Posterior vena cava (tissue), 2 donors: ENCODE results near the gene NCAPD3. TPM values are rescaled to one million over a fixed set of nuclear protein-coding genes. Genes with fewer than 3 reads are reported as not detected.

Experiments used
- DNase-seq: peaks from one replicate; pipeline ENCODE4 v3.0.0-alpha.2; 2020; ENCODE audit warnings: low spot score
- intact Hi-C, 2 donors: fragments of 100-400 bp; cut with DNase I; formaldehyde crosslinking; loops; one replicate each; pipeline versions ENCODE4 v1.14.1 to v1.14.2; 2022 to 2023
- total RNA-seq, 2 donors: library from RNA; stranded (reverse); fragmentation: NEBNext Ultra II Directional; extraction: Animal tissue kit (Norgen Biotek cat#: 25700); gene quantifications; one replicate each; pipeline ENCODE4 v1.2.1, GENCODE V29; 2021
- donor health status: DM: yes; HTN: yes; CAD: no.
- donor health status: DM: yes; HTN: yes; CAD: no.

Gene NCAPD3
- total RNA-seq, 2 donors from 2014 or later: 12.6 to 15.2 TPM

- intact Hi-C loops: no loop called here
Observed at GRCh38 chr11:134149371-134149770, 74.4 kb downstream of the NCAPD3 start.

GRCh38 chr11:134146598-134146997 is 77.2 kb downstream of the NCAPD3 start:
- peak; percentile 71 for DNase-seq
- intact Hi-C loops: no loop called here

More at GRCh38 chr11:134149371-134149770, 74.4 kb downstream of the NCAPD3 start:
- no peak for DNase-seq

- intact Hi-C loops: no loop called here
- DNase-seq: no peak
Observed at GRCh38 chr11:134145715-134146114, 78.1 kb downstream of the NCAPD3 start.

- intact Hi-C loops: loop anchor here (5.0 kb wide), 2 partner anchors 92 to 212 kb away; no protein-coding TSS in a partner anchor
- no peak for DNase-seq
Observed at GRCh38 chr11:134144744-134145143, 79.0 kb downstream of the NCAPD3 start.

- intact Hi-C loops: loop anchor here (5.0 kb wide), 2 partner anchors 92 to 212 kb away; no protein-coding TSS in a partner anchor
- no peak for DNase-seq
Observed at GRCh38 chr11:134143801-134144200, 80.0 kb downstream of the NCAPD3 start.

- intact Hi-C loops: loop anchor here (5.0 kb wide), 2 partner anchors 90 to 210 kb away; no protein-coding TSS in a partner anchor
- DNase-seq: no peak
Observed at GRCh38 chr11:134142536-134142935, 81.2 kb downstream of the NCAPD3 start.

GRCh38 chr11:134140961-134141490 is 82.7 kb downstream of the NCAPD3 start:
- DNase-seq: no peak
- intact Hi-C loops: loop anchor here (2.0 to 5.0 kb wide), 3 partner anchors 89 to 209 kb away; no protein-coding TSS in a partner anchor

- peak; percentile 81 for DNase-seq
- intact Hi-C loops: loop anchor here (2.0 to 5.0 kb wide), 3 partner anchors 88 to 208 kb away; no protein-coding TSS in a partner anchor
Observed at GRCh38 chr11:134139873-134140331, 83.9 kb downstream of the NCAPD3 start.

- intact Hi-C loops: no loop called here
- no peak for DNase-seq
Observed at GRCh38 chr11:134139303-134139872, 84.4 kb downstream of the NCAPD3 start.

- intact Hi-C loops: no loop called here
Observed at GRCh38 chr11:134138376-134138775, 85.4 kb downstream of the NCAPD3 start.

GRCh38 chr11:134134167-134134566 is 89.6 kb downstream of the NCAPD3 start:
- DNase-seq: no peak
- intact Hi-C loops: no loop called here

More at GRCh38 chr11:134138376-134138775, 85.4 kb downstream of the NCAPD3 start:
- no peak for DNase-seq

GRCh38 chr11:134132808-134133207 is 91.0 kb downstream of the NCAPD3 start:
- intact Hi-C loops: no loop called here

GRCh38 chr11:134131628-134132244 is 92.0 kb downstream of the NCAPD3 start:
- intact Hi-C loops: no loop called here
- DNase-seq: no peak

More at GRCh38 chr11:134132808-134133207, 91.0 kb downstream of the NCAPD3 start:
- no peak for DNase-seq

GRCh38 chr11:134126217-134126822 is 97.4 kb downstream of the NCAPD3 start:
- intact Hi-C loops: no loop called here
- no peak for DNase-seq

GRCh38 chr11:134125507-134125906 is 98.3 kb downstream of the NCAPD3 start:
- intact Hi-C loops: no loop called here
- DNase-seq: no peak

- peak; percentile 84 for DNase-seq
- intact Hi-C loops: no loop called here
Observed at GRCh38 chr11:134124660-134125451, 98.9 kb downstream of the NCAPD3 start.

GRCh38 chr11:134120921-134121526 is 102.7 kb downstream of the NCAPD3 start:
- DNase-seq: no peak
- intact Hi-C loops: no loop called here

- intact Hi-C loops: no loop called here
- DNase-seq: no peak
Observed at GRCh38 chr11:134120143-134120850, 103.5 kb downstream of the NCAPD3 start.
